SK-N-MC (cell line): ENCODE measurements around the gene TTI1.

ENCODE experiments used
- EZH2 ChIP-seq: fragments of 200-600 bp; sonication (generic); IDR thresholded peaks from one replicate; pipeline ENCODE4 v1.6.1; 2017; ENCODE audit warnings: antibody characterized with exemption
- FOXP2 ChIP-seq: optimal IDR thresholded peaks from 2 replicates; pipeline ENCODE3; 2011; ENCODE audit warnings: mild to moderate bottlenecking, moderate library complexity; ENCODE audit not compliant: insufficient read depth; ENCODE audit errors: extremely low read length, control extremely low read depth
- POLR2AphosphoS5 ChIP-seq: IDR thresholded peaks from 2 replicates; pipeline ENCODE4 v1.6.1; 2012; ENCODE audit warnings: mild to moderate bottlenecking, low read depth, low read length, borderline replicate concordance

DNA sequence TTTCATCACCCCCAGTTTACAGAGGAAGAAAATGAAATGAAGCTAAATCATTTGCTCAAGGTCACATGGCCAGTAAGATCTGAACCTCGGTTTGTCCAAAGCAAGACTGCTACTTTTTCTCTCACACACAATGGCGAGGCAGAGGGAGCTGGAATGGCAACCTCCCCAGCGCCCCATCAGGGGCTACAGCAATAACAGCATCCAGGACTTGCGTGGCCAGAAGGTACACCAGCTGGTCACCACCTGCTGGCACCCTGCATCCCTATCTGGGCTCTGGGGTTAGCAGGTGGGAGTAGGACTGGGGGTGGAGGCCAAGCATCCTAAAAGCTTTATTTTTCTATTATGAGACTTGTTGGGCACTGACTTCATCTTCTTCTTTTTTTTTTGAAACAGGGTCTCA lies 41.3 kb downstream of the TTI1 start:
- no peak for TF ChIP-seq EZH2
- no peak for TF ChIP-seq POLR2AphosphoS5
- TF ChIP-seq FOXP2: no peak
